DND-41 (cell line): ENCODE results near the gene TBX18.

Source experiments
- ATAC-seq: fragments of 200-7000 bp; cut with Tn5 transposase; 3 replicates; pipeline ENCODE4 v1.9.1; 2021; ENCODE audit warnings: low read depth; ENCODE audit not compliant: insufficient read depth
- DNase-seq: peaks from one replicate; pipeline ENCODE4 v3.0.0-alpha.2; 2020
- H2AFZ ChIP-seq: 2 replicates; pipeline ENCODE4 v1.6.0; 2012; ENCODE audit warnings: low read depth, low read length
- H3K27ac ChIP-seq: 2 replicates; pipeline ENCODE4 v1.5.1; 2012; ENCODE audit warnings: low read length, inconsistent platforms
- H3K27me3 ChIP-seq: fragments of 200-600 bp; sonication (generic); 2 replicates; pipeline ENCODE4 v1.6.0; 2012; ENCODE audit warnings: low read length, mild to moderate bottlenecking, inconsistent platforms; ENCODE audit not compliant: insufficient read depth, poor library complexity
- H3K36me3 ChIP-seq: 2 replicates; pipeline ENCODE4 v1.5.1; 2012; ENCODE audit warnings: low read length, inconsistent platforms; ENCODE audit not compliant: insufficient read depth
- H3K4me1 ChIP-seq: 2 replicates; pipeline ENCODE4 v1.5.1; 2012; ENCODE audit warnings: mild to moderate bottlenecking, low read length; ENCODE audit not compliant: insufficient read depth
- H3K4me2 ChIP-seq: 2 replicates; pipeline ENCODE4 v1.6.0; 2012; ENCODE audit warnings: mild to moderate bottlenecking, moderate library complexity, low read length, inconsistent platforms; ENCODE audit not compliant: insufficient read depth
- H3K4me3 ChIP-seq, 2 experiments: fragments of 200-600 bp in 1 of 2; shearing (Covaris generic) in 1 of 2; 2 replicates each; pipeline ENCODE4 v1.5.1; 2012 to 2016; ENCODE audit warnings: inconsistent platforms in 2 of 2, low read length in 2 of 2, mild to moderate bottlenecking in 2 of 2, low read depth in 1 of 2, moderate library complexity in 1 of 2
- H3K79me2 ChIP-seq: 2 replicates; pipeline ENCODE4 v1.6.0; 2012; ENCODE audit warnings: low read length, inconsistent platforms; ENCODE audit not compliant: insufficient read depth
- H3K9ac ChIP-seq: 2 replicates; pipeline ENCODE4 v1.6.0; 2012; ENCODE audit warnings: low read depth, mild to moderate bottlenecking, inconsistent platforms, low read length, moderate library complexity
- H3K9me3 ChIP-seq: 2 replicates; pipeline ENCODE4 v1.5.1; 2012; ENCODE audit warnings: low read length, moderate library complexity, mild to moderate bottlenecking, inconsistent platforms; ENCODE audit not compliant: insufficient read depth, severe bottlenecking
- H4K20me1 ChIP-seq: 2 replicates; pipeline ENCODE4 v1.6.0; 2012; ENCODE audit warnings: low read length; ENCODE audit not compliant: insufficient read depth
- EZH2 ChIP-seq: IDR thresholded peaks from 3 replicates; pipeline ENCODE4 v1.6.1; 2012; ENCODE audit warnings: borderline replicate concordance, low read depth, mild to moderate bottlenecking, moderate library complexity, low read length, inconsistent platforms; ENCODE audit not compliant: severe bottlenecking
- TF ChIP-seq, protein P1 (sequence below): IDR thresholded peaks from 2 replicates; pipeline ENCODE4 v1.5.1; 2012; ENCODE audit warnings: borderline replicate concordance, low read length, moderate library complexity, mild to moderate bottlenecking; ENCODE audit not compliant: poor library complexity, severe bottlenecking; ENCODE audit errors: extremely low read depth

TBX18 gene

DNA sequence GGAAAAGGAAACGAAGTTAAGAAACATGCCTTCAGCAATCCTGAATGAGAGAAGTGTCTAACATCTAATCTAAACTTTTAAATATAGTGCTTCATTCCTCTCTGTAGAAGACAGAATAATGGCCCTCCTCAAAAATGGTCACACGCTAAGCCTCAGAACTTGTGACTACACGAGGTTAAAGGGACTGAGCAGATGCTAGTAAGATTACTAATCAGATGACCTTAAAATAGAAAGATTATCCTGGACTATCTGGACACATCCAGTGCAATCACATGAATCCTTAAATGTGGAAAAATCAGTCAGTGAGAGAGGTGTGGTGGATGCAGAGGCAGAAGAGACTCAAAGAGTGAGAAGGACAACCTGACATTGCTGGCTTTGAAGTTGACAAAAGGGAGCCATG lies 126.1 kb downstream of the TBX18 start:
- H3K4me2 ChIP-seq: no peak overlapping the region
- ATAC-seq: no peak

More for the DNA sequence above, 126.1 kb downstream of the TBX18 start:
- H3K9me3 ChIP-seq: no peaks in the 10 kb centered on the region
- H3K27me3 ChIP-seq: no peaks in the 10 kb centered on the region
- no peak overlapping the region for H3K9ac ChIP-seq
- H3K79me2 ChIP-seq: no peaks in the 10 kb centered on the region
- H3K4me1 ChIP-seq: peaks cover 36% of the 10 kb centered on the region
- no peak for DNase-seq
- TF ChIP-seq EZH2: no peak
- TF ChIP-seq, protein P1, sequence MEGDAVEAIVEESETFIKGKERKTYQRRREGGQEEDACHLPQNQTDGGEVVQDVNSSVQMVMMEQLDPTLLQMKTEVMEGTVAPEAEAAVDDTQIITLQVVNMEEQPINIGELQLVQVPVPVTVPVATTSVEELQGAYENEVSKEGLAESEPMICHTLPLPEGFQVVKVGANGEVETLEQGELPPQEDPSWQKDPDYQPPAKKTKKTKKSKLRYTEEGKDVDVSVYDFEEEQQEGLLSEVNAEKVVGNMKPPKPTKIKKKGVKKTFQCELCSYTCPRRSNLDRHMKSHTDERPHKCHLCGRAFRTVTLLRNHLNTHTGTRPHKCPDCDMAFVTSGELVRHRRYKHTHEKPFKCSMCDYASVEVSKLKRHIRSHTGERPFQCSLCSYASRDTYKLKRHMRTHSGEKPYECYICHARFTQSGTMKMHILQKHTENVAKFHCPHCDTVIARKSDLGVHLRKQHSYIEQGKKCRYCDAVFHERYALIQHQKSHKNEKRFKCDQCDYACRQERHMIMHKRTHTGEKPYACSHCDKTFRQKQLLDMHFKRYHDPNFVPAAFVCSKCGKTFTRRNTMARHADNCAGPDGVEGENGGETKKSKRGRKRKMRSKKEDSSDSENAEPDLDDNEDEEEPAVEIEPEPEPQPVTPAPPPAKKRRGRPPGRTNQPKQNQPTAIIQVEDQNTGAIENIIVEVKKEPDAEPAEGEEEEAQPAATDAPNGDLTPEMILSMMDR: no peak
- H4K20me1 ChIP-seq: no peaks in the 10 kb centered on the region
- H2AFZ ChIP-seq: no peak overlapping the region
- no peak overlapping the region for H3K4me3 ChIP-seq
- peak overlapping the region; percentile 59; the same call in 1 of the 2 replicates for H3K27ac ChIP-seq
- H3K36me3 ChIP-seq: no peaks in the 10 kb centered on the region
